Activated CD4-positive, alpha-beta T cell treated with anti-CD3 and anti-CD28 coated beads, Interleukin-2, amount 50 U/mL, for 24 hours (primary cell): ENCODE results near the gene CCDC83.

Source experiments
- DNase-seq, 2 donors: peaks; one replicate each; pipeline ENCODE4 v3.0.0-alpha.2; 2020; ENCODE audit warnings: low read depth in 1 of 2, low spot score in 1 of 2

CCDC83 gene

GRCh38 chr11:85855341-85855656 lies at the start of gene CCDC83:
TSS of gene CCDC83 (plus strand) at chr11:85855383. CDS start at chr11:85865124, 9,741 bp downstream.
- DNase-seq = no peak

- no peak for DNase-seq
These were observed 49.8 kb upstream of the CCDC83 start for GRCh38 chr11:85805387-85805786.

GRCh38 chr11:85806016-85806415 lies 49.2 kb upstream of the CCDC83 start:
- no peak for DNase-seq

GRCh38 chr11:85806876-85807275 lies 48.3 kb upstream of the CCDC83 start:
- no peak for DNase-seq

- no peak for DNase-seq
These were observed 46.0 kb upstream of the CCDC83 start for GRCh38 chr11:85809191-85809590.

GRCh38 chr11:85809863-85810262 lies 45.3 kb upstream of the CCDC83 start:
- no peak for DNase-seq

GRCh38 chr11:85810521-85810870 lies 44.7 kb upstream of the CCDC83 start:
- DNase-seq = no peak

- peak; percentile 49 to 57 for DNase-seq
These were observed 44.1 kb upstream of the CCDC83 start, which contains the start of gene SYTL2 for GRCh38 chr11:85810871-85811611. TSS of gene SYTL2 (minus strand) at chr11:85811141. CDS start at chr11:85757725, 53,416 bp downstream.

GRCh38 chr11:85811624-85812023 lies 43.6 kb upstream of the CCDC83 start:
- DNase-seq = no peak

- no peak for DNase-seq
These were observed 41.5 kb upstream of the CCDC83 start for GRCh38 chr11:85813721-85814120.

- no peak for DNase-seq
These were observed 39.8 kb upstream of the CCDC83 start for GRCh38 chr11:85815186-85815931.

GRCh38 chr11:85819441-85819840 lies 35.7 kb upstream of the CCDC83 start:
- no peak for DNase-seq

GRCh38 chr11:85821636-85822035 lies 33.5 kb upstream of the CCDC83 start:
- DNase-seq = no peak

GRCh38 chr11:85822814-85823213 lies 32.4 kb upstream of the CCDC83 start:
- no peak for DNase-seq

- DNase-seq = peak in 1 of 2 donors; percentile 41
These were observed 31.4 kb upstream of the CCDC83 start for GRCh38 chr11:85823816-85824215.

- no peak for DNase-seq
These were observed 29.6 kb upstream of the CCDC83 start for GRCh38 chr11:85825616-85826015.

- no peak for DNase-seq
These were observed 28.9 kb upstream of the CCDC83 start for GRCh38 chr11:85826116-85826855.

- no peak for DNase-seq
These were observed 27.2 kb upstream of the CCDC83 start for GRCh38 chr11:85827748-85828639.

- DNase-seq = no peak
These were observed 26.6 kb upstream of the CCDC83 start for GRCh38 chr11:85828640-85828978.

GRCh38 chr11:85829172-85829571 lies 26.0 kb upstream of the CCDC83 start:
- no peak for DNase-seq

- no peak for DNase-seq
These were observed 24.1 kb upstream of the CCDC83 start for GRCh38 chr11:85831050-85831449.
